Measurements from ENCODE around the gene ITIH4.

The ITIH4 gene

GRCh38 chr3:52829906-52830463, 487 bp downstream of the ITIH4 start:
- no peak for DNase-seq

DNA sequence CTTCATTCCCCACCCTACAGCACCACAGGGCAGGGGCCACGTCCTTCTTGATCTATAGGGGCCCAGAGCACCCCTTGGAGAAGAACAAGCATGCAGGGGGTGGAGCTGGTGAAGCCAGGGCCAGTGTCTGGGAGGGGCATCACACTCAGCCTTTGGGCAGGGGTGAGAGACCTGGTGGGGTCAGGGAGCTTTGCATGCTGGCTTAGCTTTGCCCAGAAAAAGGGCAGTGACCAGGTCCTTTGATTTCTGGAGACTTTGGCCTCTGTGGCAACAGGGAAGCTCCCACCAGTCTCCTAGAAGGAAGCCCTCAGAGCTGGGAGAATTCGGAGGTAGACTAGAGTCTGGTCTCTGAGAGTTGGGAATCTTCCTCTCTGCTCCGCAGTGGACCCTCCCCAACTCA, 990 bp downstream of the ITIH4 start:
- no peak for DNase-seq

- DNase-seq = no peak
These were observed 2.6 kb downstream of the ITIH4 start for GRCh38 chr3:52827866-52828376.

DNA sequence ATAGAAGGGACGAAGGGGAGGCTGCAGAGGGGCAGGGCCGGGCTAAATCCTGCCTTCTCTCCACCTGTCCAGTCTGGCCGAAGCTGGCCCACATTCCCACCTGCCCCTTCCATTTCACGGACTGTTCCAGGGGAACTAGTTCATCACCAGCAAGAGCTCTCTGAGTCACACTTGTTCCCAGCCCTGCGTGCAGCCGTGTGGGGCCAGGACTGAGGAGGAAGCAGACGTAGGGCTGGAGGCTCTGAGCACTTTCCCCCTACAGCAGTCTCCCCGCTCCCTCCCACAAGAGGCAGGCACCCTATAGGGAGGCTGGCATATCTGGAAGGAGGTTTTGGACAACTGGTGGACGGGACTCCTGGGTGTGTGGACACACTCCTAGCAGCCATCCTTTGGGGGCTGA, 3.0 kb downstream of the ITIH4 start:
- DNase-seq = no peak

DNA sequence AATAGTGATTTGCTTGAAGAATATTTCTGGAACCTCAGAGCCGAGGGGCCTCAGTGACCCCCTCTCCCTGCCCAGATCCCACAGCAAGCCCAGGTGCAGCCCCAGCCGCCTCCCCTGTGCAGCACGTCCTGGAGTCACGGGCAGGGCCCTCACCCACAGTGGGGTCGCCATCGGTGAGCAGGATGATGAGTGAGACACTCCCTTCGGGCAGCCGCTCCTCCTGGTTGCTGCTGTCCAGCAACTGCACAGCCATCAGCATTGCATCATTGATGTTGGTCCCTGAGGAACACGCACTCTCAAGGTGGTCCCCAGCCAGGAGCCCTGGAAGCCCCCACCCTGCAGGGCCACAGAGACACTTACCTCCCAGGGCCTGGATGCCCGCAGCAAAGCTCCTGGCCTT, 6.4 kb downstream of the ITIH4 start:
- no peak for DNase-seq

DNA sequence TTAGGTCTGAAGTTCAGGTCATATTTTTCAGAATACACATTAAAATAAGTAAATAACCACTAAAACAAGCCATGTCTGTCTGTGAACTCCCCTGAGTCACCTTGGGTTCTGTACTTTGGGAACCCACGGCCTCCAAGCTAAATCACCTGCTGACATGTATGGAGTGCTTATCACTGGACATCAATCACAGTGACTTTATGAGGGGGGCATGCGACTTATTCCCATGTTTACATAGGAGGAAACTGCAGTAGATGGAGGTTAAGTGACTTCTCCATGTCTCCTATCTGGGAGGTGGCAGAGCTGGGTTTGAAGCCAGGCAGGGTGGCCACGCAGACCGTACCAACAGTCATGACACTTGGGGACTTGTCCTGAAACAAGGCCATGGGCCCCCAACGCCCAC, 8.1 kb downstream of the ITIH4 start:
- DNase-seq = no peak

DNA sequence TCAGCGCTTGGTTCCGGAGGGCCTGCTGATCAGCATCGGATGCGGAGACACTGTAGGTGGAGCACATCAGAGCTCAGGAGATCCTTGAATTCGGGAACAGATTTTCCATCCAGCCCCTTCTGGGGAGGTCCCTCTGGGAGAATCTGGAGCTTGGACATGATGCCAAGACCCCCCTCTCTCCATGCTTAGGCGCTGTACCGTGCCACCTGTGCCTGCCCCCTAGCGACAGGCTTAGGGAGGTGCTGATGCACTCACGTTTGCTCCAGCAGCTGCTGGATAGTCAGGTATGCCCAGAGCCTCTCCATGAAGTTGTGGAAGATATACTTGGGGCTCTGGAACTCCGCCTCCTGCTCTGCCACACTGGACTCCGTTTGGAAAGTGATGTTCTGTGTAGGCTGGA, 9.7 kb downstream of the ITIH4 start:
- DNase-seq = no peak

GRCh38 chr3:52819936-52820335, 10.5 kb downstream of the ITIH4 start:
- no peak for DNase-seq

- DNase-seq = no peak
These were observed 12.6 kb downstream of the ITIH4 start for GRCh38 chr3:52817860-52818259.

GRCh38 chr3:52817221-52817620, 13.3 kb downstream of the ITIH4 start:
- DNase-seq = no peak

DNA sequence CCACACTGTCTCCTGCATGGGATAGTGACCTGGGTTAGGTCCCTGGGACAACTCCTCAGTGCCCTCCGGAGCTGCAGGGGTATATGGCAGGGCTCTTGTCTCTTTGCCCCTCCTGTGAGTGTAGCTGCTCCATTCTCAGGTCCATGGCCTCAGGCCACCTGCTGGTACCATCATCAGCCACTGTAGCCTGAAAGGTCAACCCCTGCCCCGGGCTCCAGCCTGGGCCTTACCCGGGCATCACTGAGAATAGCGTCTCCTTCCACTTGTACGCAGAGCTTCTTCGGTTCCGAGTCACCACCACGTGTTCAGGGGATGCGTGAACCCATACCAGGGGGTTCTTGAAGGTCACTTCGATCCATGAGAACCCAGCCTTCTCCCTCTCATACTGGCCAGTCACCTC, 13.8 kb downstream of the ITIH4 start:
- DNase-seq = no peak

DNA sequence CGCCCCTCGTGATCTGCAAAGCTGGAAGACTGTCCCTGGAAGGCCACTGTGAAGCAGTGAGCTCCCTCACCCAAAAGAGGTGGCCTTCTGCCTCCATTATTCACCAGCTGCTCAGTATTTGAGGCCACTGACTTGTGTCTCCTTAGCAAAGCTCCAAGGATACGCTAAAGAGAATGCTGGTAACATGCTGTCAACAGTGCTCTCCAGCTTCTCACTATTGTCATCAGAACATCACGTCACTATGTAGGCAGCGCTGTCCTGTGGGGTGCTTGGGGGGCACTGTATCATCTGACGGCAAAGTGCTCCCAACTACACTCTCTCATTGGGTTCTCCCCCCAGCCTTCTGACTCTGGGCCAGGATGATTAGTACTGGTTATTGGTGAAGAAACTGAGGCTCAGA, 14.3 kb downstream of the ITIH4 start:
- no peak for DNase-seq

GRCh38 chr3:52813810-52814209, 16.7 kb downstream of the ITIH4 start:
- no peak for DNase-seq

DNA sequence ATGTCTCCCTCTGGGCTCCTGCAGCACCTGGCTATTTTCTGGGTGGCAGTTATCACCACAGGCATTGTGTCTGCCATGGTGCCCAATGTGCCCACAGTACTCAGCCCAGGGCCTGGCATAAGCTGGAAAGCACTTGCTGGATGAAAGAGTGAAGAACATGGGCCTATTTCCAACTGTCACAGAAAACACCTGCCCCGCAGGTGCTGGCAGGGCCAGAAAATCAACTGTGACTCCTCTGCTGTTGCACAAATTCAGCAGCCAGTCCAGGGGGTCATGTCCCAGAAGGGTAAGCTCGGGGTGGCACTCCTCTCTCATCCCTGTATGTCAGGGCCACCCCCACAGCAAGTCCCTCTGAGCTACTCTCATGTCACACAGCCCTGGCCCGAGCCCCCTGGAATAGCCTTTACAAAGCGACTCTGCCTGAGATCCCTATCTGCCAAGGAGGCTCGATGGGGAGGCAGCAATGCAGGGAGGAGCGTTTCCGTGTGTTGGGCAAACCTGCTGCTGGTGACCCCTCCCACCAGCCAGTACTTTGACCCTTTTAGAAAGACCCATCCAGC, 18.9 kb downstream of the ITIH4 start:
- DNase-seq = no peak

DNA sequence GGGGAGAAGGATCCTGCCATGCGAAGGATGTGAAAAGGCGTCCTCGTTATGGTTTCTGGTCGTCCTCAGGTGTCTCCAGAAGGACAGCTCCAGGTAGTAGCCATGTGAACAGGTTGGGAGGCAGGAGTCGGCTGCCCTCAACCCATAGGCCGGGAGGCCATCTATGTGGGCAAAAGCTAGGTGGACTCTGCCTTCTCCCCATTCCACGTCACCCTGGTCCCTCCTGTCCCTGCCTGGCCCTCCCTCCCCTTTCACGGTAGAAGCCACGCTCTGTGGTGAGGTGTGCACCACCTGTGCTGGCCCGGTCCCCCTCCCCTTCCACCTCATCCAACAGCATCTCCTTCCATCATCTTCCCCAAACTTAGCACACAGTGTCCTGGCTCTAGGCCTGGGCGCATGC, 19.5 kb downstream of the ITIH4 start:
- DNase-seq = no peak

- DNase-seq = no peak
These were observed 20.7 kb downstream of the ITIH4 start for GRCh38 chr3:52809662-52810377.

GRCh38 chr3:52809149-52809548, 21.3 kb downstream of the ITIH4 start:
- DNase-seq = no peak

GRCh38 chr3:52805270-52806039, 25.0 kb downstream of the ITIH4 start:
- no peak for DNase-seq

DNA sequence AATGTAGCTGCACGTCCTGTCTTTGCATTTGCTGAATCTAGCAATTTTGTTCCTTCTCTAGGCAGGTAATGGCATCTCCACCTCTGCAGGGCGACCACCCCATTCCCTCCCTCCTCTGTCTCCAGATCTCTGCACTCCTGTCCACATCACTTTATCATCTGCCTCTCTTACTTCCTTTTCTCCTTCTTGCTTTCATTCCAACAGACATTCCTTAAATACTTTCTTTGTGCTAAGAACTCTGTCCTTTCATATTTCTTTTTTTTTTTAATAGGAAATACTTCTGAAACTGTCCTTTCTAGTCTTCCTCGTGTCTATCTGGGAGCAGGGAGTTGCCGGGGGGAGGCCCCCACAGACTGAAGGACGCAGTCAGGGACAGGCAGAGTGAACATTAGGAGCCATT, 28.6 kb downstream of the ITIH4 start:
- no peak for DNase-seq

DNA sequence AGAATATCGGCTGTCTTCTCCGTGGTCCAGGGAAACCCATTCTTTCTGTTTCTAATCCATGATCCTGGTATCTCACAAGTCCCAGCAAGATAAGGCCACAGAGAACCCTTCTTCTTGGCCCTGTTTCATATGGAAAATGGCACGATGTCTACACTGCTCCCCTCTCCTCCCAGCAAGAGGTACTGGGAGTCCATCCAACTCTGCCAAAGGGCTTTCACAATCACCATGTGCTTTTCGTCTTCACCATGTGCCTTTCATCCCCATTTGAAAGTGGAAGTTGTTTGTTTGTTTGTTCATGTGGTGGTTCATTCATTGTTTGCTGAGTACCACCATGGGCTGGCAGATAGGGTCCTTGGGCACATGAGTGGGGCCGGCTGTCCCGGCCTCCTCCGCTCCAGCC, 30.4 kb downstream of the ITIH4 start:
- DNase-seq = no peak

DNA sequence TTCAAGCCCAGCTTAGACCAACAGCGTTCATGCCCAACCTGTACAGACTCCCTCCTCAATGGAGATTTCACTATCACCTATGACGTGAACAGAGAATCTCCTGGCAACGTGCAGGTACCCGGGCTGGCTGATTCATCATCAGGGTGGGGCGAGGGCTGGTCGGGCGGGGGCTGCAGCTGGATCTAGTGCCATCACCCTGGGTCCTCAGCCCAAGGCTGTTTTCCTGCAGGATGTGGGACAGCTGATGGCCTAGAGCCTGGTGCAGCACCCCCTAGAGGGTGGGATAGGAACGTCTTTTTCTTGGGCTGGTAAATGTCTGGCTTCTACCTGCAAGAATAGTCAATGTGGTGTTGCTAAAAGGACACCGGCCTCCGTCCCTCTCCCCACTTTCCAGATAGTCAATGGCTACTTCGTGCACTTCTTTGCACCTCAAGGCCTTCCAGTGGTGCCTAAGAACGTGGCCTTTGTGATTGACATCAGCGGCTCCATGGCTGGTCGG, 31.4 kb downstream of the ITIH4 start:
- no peak for DNase-seq

GRCh38 chr3:52798376-52798977, 32.0 kb downstream of the ITIH4 start:
- DNase-seq = no peak

GRCh38 chr3:52796411-52796810, 34.1 kb downstream of the ITIH4 start:
- DNase-seq = no peak

Data from NCI-H2107 (cell line).